Erythroblast (primary cell): ENCODE measurements around the gene SP9.

Experiments
- GATA1 ChIP-seq: IDR thresholded peaks from 2 replicates; pipeline ENCODE4 v1.6.1; 2011; ENCODE audit warnings: low read depth, mild to moderate bottlenecking, control low read depth, low read length, moderate library complexity
- POLR2A ChIP-seq: IDR thresholded peaks from 2 replicates; pipeline ENCODE4 v1.6.1; 2011; ENCODE audit warnings: mild to moderate bottlenecking, low read length

- TF ChIP-seq POLR2A (no peak), GATA1 (no peak)
These were observed 49.0 kb downstream of the SP9 start for GRCh38 chr2:174383796-174384195.
